Measurements from ENCODE around the gene GNAI3. TPM values are rescaled to one million over a fixed set of nuclear protein-coding genes. Genes with fewer than 3 reads are reported as not detected.

Gene GNAI3
- total RNA-seq, 2 experiments from 2014 or later, result 5.1 to 5.4 TPM

DNA sequence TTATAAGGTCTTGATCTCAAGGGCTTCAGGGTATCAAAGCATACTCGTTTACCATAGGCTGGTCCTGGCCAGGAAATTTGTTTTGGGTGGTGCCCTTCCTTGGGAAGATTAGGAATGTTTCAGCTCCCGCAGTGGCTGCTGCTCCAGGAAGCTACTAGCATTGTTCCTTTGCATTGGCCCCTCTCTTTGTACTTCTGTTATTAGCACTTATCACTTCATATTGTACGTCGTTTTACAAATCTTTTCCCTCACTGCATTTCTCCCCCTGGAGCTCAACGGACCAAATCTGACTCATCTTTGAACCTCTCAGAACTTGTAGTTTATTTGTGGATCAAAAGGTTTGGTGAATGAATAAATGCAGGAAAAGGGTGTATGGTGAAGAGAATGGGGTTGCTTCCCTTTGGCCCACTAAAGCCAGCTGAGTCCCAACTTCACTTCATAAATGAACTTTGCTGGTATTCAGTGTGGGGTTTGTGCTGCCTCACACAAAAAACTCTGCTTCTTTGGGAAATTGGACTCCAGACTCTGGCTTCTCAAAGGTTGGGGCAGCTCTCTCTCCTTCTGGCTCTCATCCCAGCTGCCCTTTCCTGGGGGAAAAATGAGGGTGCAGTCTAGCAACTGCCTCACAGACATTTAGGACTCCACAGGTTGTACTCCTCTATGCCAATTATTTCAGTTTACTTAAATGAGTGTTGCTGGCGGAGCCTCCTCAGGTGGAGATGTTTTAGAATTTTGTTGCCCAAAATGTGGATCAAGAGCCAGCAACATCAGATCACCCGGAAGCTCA lies 65.1 kb downstream of the GNAI3 start:
- intact Hi-C loops (cut with DNase I, micrococcal nuclease), result loop anchor here in 1 of 2 experiments (2.0 to 5.0 kb wide), 3 partner anchors 36 to 61 kb away; no protein-coding TSS in a partner anchor
- Histone ChIP-seq H3K36me3 (ENCODE audit: insufficient read depth, low read length) (no peaks in the 10 kb centered on the region), H3K4me3 (ENCODE audit: low read length) (no peak overlapping the region), H3K27ac (ENCODE audit: low read depth in 1 of 2, low read length in 2 of 2) (no peak overlapping the region), H3K27me3 (ENCODE audit: control insufficient read depth in 1 of 2, insufficient read depth in 2 of 2, low read length in 2 of 2) (no peaks in the 10 kb centered on the region), H3K4me1 (ENCODE audit: insufficient read depth, low read length) (peaks cover 25% of the 10 kb centered on the region), H3K9me3 (ENCODE audit: control insufficient read depth in 1 of 2, insufficient read depth in 1 of 2, low read length in 2 of 2) (no peaks in the 10 kb centered on the region)
- DNase-seq (no peak), ATAC-seq (ENCODE audit: poor library complexity) (no peak)
- Mint-ChIP-seq H3K4me3 (no peak overlapping the region), H3K27ac (no peak overlapping the region), H3K27me3 (no peaks in the 10 kb centered on the region), H3K9me3 (no peaks in the 10 kb centered on the region), H3K4me1 (ENCODE audit: low read depth) (peaks cover 26% of the 10 kb centered on the region), H3K36me3 (ENCODE audit: low read depth) (no peaks in the 10 kb centered on the region)
- CTCF ChIA-PET, result interaction anchor here (1.1 to 2.5 kb wide), 4 partner anchors 14 to 81 kb away, joined by 3 to 8 read pairs (median 5); no protein-coding TSS in a partner anchor
- POLR2A ChIA-PET, result interaction anchor here (1.3 kb wide), 1 partner anchor 65 kb away, joined by 3 read pairs; the partner anchor contains the start of gene GNAI3
- TF ChIP-seq CTCF (IDR thresholded peaks at IDR 0.05), result no peak

GRCh38 chr1:109615879-109616278 lies 67.5 kb downstream of the GNAI3 start:
- POLR2A ChIA-PET, result interaction anchor here (1.0 to 2.7 kb wide), 3 partner anchors 9 to 67 kb away, joined by 3 to 17 read pairs (median 4); partner anchors contain the start of gene GNAI3
- no peaks in the 10 kb centered on the region for H3K27me3 Mint-ChIP-seq
- H3K27ac ChIP-seq (ENCODE audit: low read depth in 1 of 2, low read length in 2 of 2), result peak overlapping the region in 1 of 2 donors; percentile 79
- ATAC-seq (ENCODE audit: poor library complexity), result peak; percentile 24
- peaks cover 4% of the 10 kb centered on the region for H3K36me3 Mint-ChIP-seq (ENCODE audit: low read depth)
- CTCF ChIA-PET, result interaction anchor here (1.2 to 3.0 kb wide), 3 partner anchors 25 to 70 kb away, joined by 3 to 10 read pairs (median 4); no protein-coding TSS in a partner anchor
- H3K4me1 ChIP-seq (ENCODE audit: insufficient read depth, low read length), result peaks cover 45% of the 10 kb centered on the region
- peaks cover 42% of the 10 kb centered on the region for H3K4me1 Mint-ChIP-seq (ENCODE audit: low read depth)
- no peaks in the 10 kb centered on the region for H3K9me3 ChIP-seq (ENCODE audit: control insufficient read depth in 1 of 2, insufficient read depth in 1 of 2, low read length in 2 of 2)
- no peak overlapping the region for H3K4me3 ChIP-seq (ENCODE audit: low read length)
- no peaks in the 10 kb centered on the region for H3K36me3 ChIP-seq (ENCODE audit: insufficient read depth, low read length)
- TF ChIP-seq CTCF (IDR thresholded peaks at IDR 0.05), result no peak
- peak overlapping the region; percentile 71 for H3K27ac Mint-ChIP-seq
- H3K4me3 Mint-ChIP-seq, result peak overlapping the region; percentile 50
- DNase-seq, result peak in 4 of 14 experiments; percentile 25 to 78 (median 74)
- intact Hi-C loops (cut with DNase I, micrococcal nuclease), result no loop called here
- H3K27me3 ChIP-seq (ENCODE audit: control insufficient read depth in 1 of 2, insufficient read depth in 2 of 2, low read length in 2 of 2), result no peaks in the 10 kb centered on the region
- no peaks in the 10 kb centered on the region for H3K9me3 Mint-ChIP-seq

GRCh38 chr1:109616391-109616790 lies 68.0 kb downstream of the GNAI3 start:
- no peak for DNase-seq
- Mint-ChIP-seq H3K9me3 (no peaks in the 10 kb centered on the region), H3K27me3 (no peaks in the 10 kb centered on the region), H3K4me1 (ENCODE audit: low read depth) (peaks cover 45% of the 10 kb centered on the region), H3K27ac (peak overlapping the region; percentile 71), H3K36me3 (ENCODE audit: low read depth) (peaks cover 4% of the 10 kb centered on the region), H3K4me3 (peak overlapping the region; percentile 50)
- ChIA-PET CTCF (interaction anchor here (0.8 to 3.0 kb wide), 3 partner anchors 19 to 70 kb away, joined by 4 to 10 read pairs (median 5); no protein-coding TSS in a partner anchor), POLR2A (interaction anchor here (1.0 to 2.7 kb wide), 3 partner anchors 9 to 68 kb away, joined by 3 to 17 read pairs (median 4); partner anchors contain the start of gene GNAI3)
- intact Hi-C loops (cut with DNase I, micrococcal nuclease), result no loop called here
- no peaks in the 10 kb centered on the region for H3K9me3 ChIP-seq (ENCODE audit: control insufficient read depth in 1 of 2, insufficient read depth in 1 of 2, low read length in 2 of 2)
- H3K4me3 ChIP-seq (ENCODE audit: low read length), result no peak overlapping the region
- no peak for TF ChIP-seq CTCF (IDR thresholded peaks at IDR 0.05)
- H3K4me1 ChIP-seq (ENCODE audit: insufficient read depth, low read length), result peaks cover 46% of the 10 kb centered on the region
- peak overlapping the region; percentile 50 to 79 for H3K27ac ChIP-seq (ENCODE audit: low read depth in 1 of 2, low read length in 2 of 2)
- no peak for ATAC-seq (ENCODE audit: poor library complexity)
- H3K36me3 ChIP-seq (ENCODE audit: insufficient read depth, low read length), result no peaks in the 10 kb centered on the region
- no peaks in the 10 kb centered on the region for H3K27me3 ChIP-seq (ENCODE audit: control insufficient read depth in 1 of 2, insufficient read depth in 2 of 2, low read length in 2 of 2)
